HepG2 (cell line): ENCODE measurements around the gene RPS13. TPM values are rescaled to one million over a fixed set of nuclear protein-coding genes. Genes with fewer than 3 reads are reported as not detected.

Experiments
- DRAP1 ChIP-seq: IDR thresholded peaks from 2 replicates; pipeline ENCODE4 v1.6.1; 2016; ENCODE audit warnings: missing genetic modification reagents, missing compliant biosample characterization
- HNF4A ChIP-seq: sonication (generic); formaldehyde crosslinking; IDR thresholded peaks from 2 replicates; pipeline ENCODE4 v1.4.0; 2020; ENCODE audit warnings: missing genetic modification reagents
- JUNB ChIP-seq: sonication (generic); formaldehyde crosslinking; IDR thresholded peaks from 2 replicates; pipeline ENCODE4 v1.8.0; 2022; ENCODE audit warnings: missing genetic modification reagents, mild to moderate bottlenecking, borderline replicate concordance
- KDM1A ChIP-seq: IDR thresholded peaks from 2 replicates; pipeline ENCODE4 v1.6.1; 2016; ENCODE audit warnings: missing compliant biosample characterization
- MED8 ChIP-seq: sonication (generic); formaldehyde crosslinking; IDR thresholded peaks from 2 replicates; pipeline ENCODE4 v1.8.1; 2023; ENCODE audit warnings: mild to moderate bottlenecking, missing genetic modification reagents; ENCODE audit not compliant: insufficient replicate concordance
- MTA1 ChIP-seq: sonication (generic); formaldehyde crosslinking; IDR thresholded peaks from 2 replicates; pipeline ENCODE4 v1.4.0; 2020; ENCODE audit warnings: missing genetic modification reagents, mild to moderate bottlenecking, borderline replicate concordance
- NFKBIZ ChIP-seq: IDR thresholded peaks from 2 replicates; pipeline ENCODE4 v1.6.1; 2018; ENCODE audit warnings: missing genetic modification reagents, missing compliant biosample characterization
- ZBTB40 ChIP-seq, 2 experiments: fragments of 450-650 bp in 1 of 2; sonication (generic) in 1 of 2; formaldehyde crosslinking in 1 of 2; IDR thresholded peaks; 2 replicates each; pipeline versions ENCODE4 v1.6.1 to v1.8.0; 2016 to 2022; ENCODE audit warnings: antibody characterized with exemption in 1 of 2, mild to moderate bottlenecking in 1 of 2, missing genetic modification reagents in 1 of 2
- ZNF496 ChIP-seq: sonication (generic); formaldehyde crosslinking; IDR thresholded peaks from 2 replicates; pipeline ENCODE4 v1.8.1; 2023; ENCODE audit warnings: mild to moderate bottlenecking, moderate library complexity, missing genetic modification reagents; ENCODE audit not compliant: insufficient replicate concordance
- ZNF619 ChIP-seq: sonication (generic); formaldehyde crosslinking; IDR thresholded peaks from 2 replicates; pipeline ENCODE4 v1.4.0; 2020; ENCODE audit warnings: mild to moderate bottlenecking, missing genetic modification reagents
- ZNF660 ChIP-seq: sonication (generic); formaldehyde crosslinking; IDR thresholded peaks from 2 replicates; pipeline ENCODE4 v1.5.1; 2020; ENCODE audit warnings: mild to moderate bottlenecking, low read depth, missing genetic modification reagents, borderline replicate concordance
- ZSCAN29 ChIP-seq: sonication (generic); formaldehyde crosslinking; conservative IDR thresholded peaks from 2 replicates; pipeline ENCODE4 v1.4.0; 2020; ENCODE audit warnings: mild to moderate bottlenecking, missing genetic modification reagents
- polyA plus RNA-seq, 8 experiments: library from polyadenylated mRNA; depleted of rRNA in 3 of 8; stranded (reverse) in 7 of 8; unstranded in 1 of 8; fragments of >200 nt; fragmentation: Illumina TruSeq in 4 of 8; extraction: Trizol in 4 of 8; gene quantifications; 2 replicates each; pipeline versions ENCODE4 v1.2.1 to v1.2.3, GENCODE V29; 2011 to 2016; ENCODE audit warnings: low read depth in 4 of 8, missing spikeins in 1 of 8, mixed read lengths in 1 of 8; ENCODE audit not compliant: insufficient read depth in 1 of 8
- total RNA-seq, 5 experiments: library from RNA; depleted of rRNA; stranded (reverse); fragments of >200 nt; fragmentation: Illumina TruSeq; extraction: Trizol; gene quantifications; 2 replicates each; pipeline ENCODE4 v1.2.3, GENCODE V29; 2016; ENCODE audit warnings: low read depth in 1 of 5
- TF ChIP-seq, protein P1 (sequence below): sonication (generic); formaldehyde crosslinking; conservative IDR thresholded peaks from 2 replicates; pipeline ENCODE4 v1.4.0; 2020; ENCODE audit warnings: missing genetic modification reagents
- TF ChIP-seq, protein P2 (sequence below): sonication (generic); formaldehyde crosslinking; IDR thresholded peaks from 2 replicates; pipeline ENCODE4 v1.5.0; 2020; ENCODE audit warnings: missing genetic modification reagents

RPS13 gene
- total and polyA plus RNA-seq, 2 of the 13 experiments (the other 11 are each of a cell fraction or from before 2014, with no cell fraction given), result 1,542 to 2,245 TPM

DNA sequence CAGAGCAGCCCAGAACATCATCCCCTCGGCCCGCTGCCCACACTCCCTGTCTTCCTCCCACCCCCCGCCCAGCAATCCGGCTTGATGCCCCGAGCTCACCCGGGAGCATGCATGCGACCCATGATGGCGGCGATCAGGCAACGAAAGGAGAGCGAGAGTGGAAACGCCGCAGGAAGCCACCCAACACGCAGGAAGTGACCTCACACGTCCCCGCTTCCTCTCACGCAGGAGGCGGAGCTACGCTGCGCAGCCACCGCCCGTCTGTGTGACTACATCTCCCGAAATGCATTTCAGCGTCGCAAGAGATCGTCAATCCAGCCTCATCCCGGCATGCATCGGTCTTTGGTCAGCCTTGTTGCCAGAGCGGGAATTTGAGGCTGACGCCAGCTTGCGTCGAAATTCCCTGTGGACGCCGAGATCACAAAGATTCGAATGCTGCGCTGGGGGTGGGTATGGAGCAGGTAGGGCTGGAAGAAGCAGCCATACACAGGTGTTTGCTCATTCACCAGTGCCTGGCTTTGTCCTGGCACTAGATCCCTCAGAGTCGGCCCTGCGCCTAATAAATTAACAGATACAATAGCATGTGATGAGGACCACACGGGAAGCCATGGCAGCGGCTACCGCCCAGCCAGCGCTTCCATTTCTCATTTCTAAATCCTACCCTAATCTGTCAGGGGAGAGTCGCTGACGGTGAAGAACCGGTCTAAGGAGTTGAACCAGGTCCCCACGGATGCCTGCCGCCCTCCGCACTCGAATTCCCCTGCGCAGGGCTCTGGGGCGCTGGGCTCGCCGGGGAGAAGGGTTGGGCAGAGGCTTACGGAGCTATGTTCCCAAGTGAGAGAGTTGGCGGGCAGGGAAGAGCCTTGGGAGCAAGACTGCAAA lies at the start of gene RPS13 (continued):
- TF ChIP-seq ZBTB40 (IDR thresholded peaks at IDR 0.05), result 0 out of 2 replicates have a peak, but pooled peaks have one; percentile 34
- peak; percentile 75; the same call in 1 of the 2 replicates for TF ChIP-seq ZBTB40 (CRISPR knock-in tag; IDR thresholded peaks at IDR 0.05)
- TF ChIP-seq MED8, result no peak
- TF ChIP-seq ZNF660, result no peak
- TF ChIP-seq ZNF619 (CRISPR knock-in tag), result no peak
- TF ChIP-seq, protein P1, sequence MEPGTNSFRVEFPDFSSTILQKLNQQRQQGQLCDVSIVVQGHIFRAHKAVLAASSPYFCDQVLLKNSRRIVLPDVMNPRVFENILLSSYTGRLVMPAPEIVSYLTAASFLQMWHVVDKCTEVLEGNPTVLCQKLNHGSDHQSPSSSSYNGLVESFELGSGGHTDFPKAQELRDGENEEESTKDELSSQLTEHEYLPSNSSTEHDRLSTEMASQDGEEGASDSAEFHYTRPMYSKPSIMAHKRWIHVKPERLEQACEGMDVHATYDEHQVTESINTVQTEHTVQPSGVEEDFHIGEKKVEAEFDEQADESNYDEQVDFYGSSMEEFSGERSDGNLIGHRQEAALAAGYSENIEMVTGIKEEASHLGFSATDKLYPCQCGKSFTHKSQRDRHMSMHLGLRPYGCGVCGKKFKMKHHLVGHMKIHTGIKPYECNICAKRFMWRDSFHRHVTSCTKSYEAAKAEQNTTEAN, result peak; percentile 50; the same call in 1 of the 2 replicates
- TF ChIP-seq JUNB (CRISPR knock-in tag), result no peak; the same call in 1 of the 2 replicates
- TF ChIP-seq, protein P2, sequence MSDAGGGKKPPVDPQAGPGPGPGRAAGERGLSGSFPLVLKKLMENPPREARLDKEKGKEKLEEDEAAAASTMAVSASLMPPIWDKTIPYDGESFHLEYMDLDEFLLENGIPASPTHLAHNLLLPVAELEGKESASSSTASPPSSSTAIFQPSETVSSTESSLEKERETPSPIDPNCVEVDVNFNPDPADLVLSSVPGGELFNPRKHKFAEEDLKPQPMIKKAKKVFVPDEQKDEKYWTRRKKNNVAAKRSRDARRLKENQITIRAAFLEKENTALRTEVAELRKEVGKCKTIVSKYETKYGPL (CRISPR knock-in tag), result no peak
- no peak for TF ChIP-seq ZNF496 (CRISPR knock-in tag)
- TF ChIP-seq HNF4A (CRISPR knock-in tag), result no peak
- TF ChIP-seq MTA1 (CRISPR knock-in tag), result 0 out of 2 replicates have a peak, but pooled peaks have one; percentile 23
- no peak for TF ChIP-seq KDM1A (CRISPR knock-in tag)
- peak; percentile 86 for TF ChIP-seq NFKBIZ (CRISPR knock-in tag)
- peak; percentile 92 for TF ChIP-seq ZSCAN29
- peak; percentile 85 for TF ChIP-seq DRAP1 (CRISPR knock-in tag)
